Measurements from ENCODE around the gene DFFB. TPM values are rescaled to one million over a fixed set of nuclear protein-coding genes. Genes with fewer than 3 reads are reported as not detected.
A peak's percentile ranks its signal among the peaks of the same experiment; 100 is the strongest.

Gene DFFB
- total and polyA plus RNA-seq, 9 of the 15 experiments (the other 6 are each of a cell fraction or from before 2014, with no cell fraction given), result 2.3 to 15.8 (median 11.5) TPM

- TF ChIP-seq, protein P1, sequence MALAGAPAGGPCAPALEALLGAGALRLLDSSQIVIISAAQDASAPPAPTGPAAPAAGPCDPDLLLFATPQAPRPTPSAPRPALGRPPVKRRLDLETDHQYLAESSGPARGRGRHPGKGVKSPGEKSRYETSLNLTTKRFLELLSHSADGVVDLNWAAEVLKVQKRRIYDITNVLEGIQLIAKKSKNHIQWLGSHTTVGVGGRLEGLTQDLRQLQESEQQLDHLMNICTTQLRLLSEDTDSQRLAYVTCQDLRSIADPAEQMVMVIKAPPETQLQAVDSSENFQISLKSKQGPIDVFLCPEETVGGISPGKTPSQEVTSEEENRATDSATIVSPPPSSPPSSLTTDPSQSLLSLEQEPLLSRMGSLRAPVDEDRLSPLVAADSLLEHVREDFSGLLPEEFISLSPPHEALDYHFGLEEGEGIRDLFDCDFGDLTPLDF (CRISPR knock-in tag; IDR thresholded peaks at IDR 0.05), result peak; percentile 17; the same call in 1 of the 2 replicates
- TF ChIP-seq ZNF121 (CRISPR knock-in tag; conservative IDR thresholded peaks at IDR 0.05), result peak; percentile 6; the same call in 1 of the 2 replicates
- TF ChIP-seq SAFB (IDR thresholded peaks at IDR 0.05; ENCODE audit: borderline replicate concordance, low read depth, low read length), result peak; percentile 15; the same call in 1 of the 2 replicates
- TF ChIP-seq ZFX (CRISPR knock-in tag; IDR thresholded peaks at IDR 0.05), result peak; percentile 99
- TF ChIP-seq E2F6 (IDR thresholded peaks at IDR 0.05; ENCODE audit: borderline replicate concordance in 1 of 2, extremely low read depth in 1 of 2, insufficient read depth in 1 of 2, insufficient read length in 1 of 2, low read depth in 1 of 2, low read length in 1 of 2, poor library complexity in 1 of 2, severe bottlenecking in 1 of 2), result peak in 1 of 2 experiments; percentile 5
- no peak for TF ChIP-seq PTBP1 (IDR thresholded peaks at IDR 0.05; ENCODE audit: low read depth, low read length)
- no peak for TF ChIP-seq ZKSCAN3 (CRISPR knock-in tag; IDR thresholded peaks at IDR 0.05)
- TF ChIP-seq MTA3 (IDR thresholded peaks at IDR 0.05; ENCODE audit: borderline replicate concordance), result peak; percentile 54; the same call in 1 of the 2 replicates
- peak in 1 of 2 experiments; percentile 25; a peak in 2 of 4 replicates for TF ChIP-seq RAD21 (CRISPR knock-in tag; conservative IDR thresholded peaks at IDR 0.05 in 1 of 2, IDR thresholded peaks at IDR 0.05 in 1 of 2)
- TF ChIP-seq AFF1 (IDR thresholded peaks at IDR 0.05; ENCODE audit: low read depth in 1 of 2, partially characterized antibody in 2 of 2), result no peak
- 0 out of 2 replicates have a peak, but pooled peaks have one; percentile 46 for TF ChIP-seq ZNF830 (CRISPR knock-in tag; IDR thresholded peaks at IDR 0.05)
- no peak for TF ChIP-seq ZNF77 (CRISPR knock-in tag; IDR thresholded peaks at IDR 0.05)
Observed at GRCh38 chr1:3899754-3900149, 42.5 kb downstream of the DFFB start (continued).

All from K562 (cell line).